SU-DHL-6 (cell line): Measurements from ENCODE around the gene S100A16.

Source experiments
- CTCF ChIP-seq: fragments of 200-600 bp; sonication (generic); IDR thresholded peaks from one replicate; pipeline ENCODE4 v1.5.1; 2017; ENCODE audit warnings: antibody characterized with exemption, mild to moderate bottlenecking, low read length, moderate library complexity; ENCODE audit not compliant: insufficient read depth, poor library complexity, severe bottlenecking
- EZH2phosphoT487 ChIP-seq: fragments of 200-600 bp; sonication (generic), shearing (Covaris generic); conservative IDR thresholded peaks from 2 replicates; pipeline ENCODE4 v1.6.1; 2018; ENCODE audit warnings: mild to moderate bottlenecking, antibody characterized with exemption, low read length, moderate library complexity, mixed read lengths

GRCh38 chr1:153602749-153603148, 10.2 kb downstream of the S100A16 start:
- no peak for TF ChIP-seq CTCF
- no peak for TF ChIP-seq EZH2phosphoT487
